ENCODE results near the gene LAMC2.

LAMC2 gene

GRCh38 chr1:183237046-183237445 is 51.0 kb downstream of the LAMC2 start:
- Histone ChIP-seq H2AFZ (ENCODE audit: low read depth) (no peak overlapping the region), H4K20me1 (ENCODE audit: insufficient read depth) (no peaks in the 10 kb centered on the region), H3K27me3 (ENCODE audit: insufficient read depth, low read depth) (no peaks in the 10 kb centered on the region), H3K36me3 (ENCODE audit: insufficient read depth) (no peaks in the 10 kb centered on the region), H3K4me3 (IDR thresholded peaks at IDR 0.05; ENCODE audit: insufficient read depth, low read depth, low read length) (no peak overlapping the region), H3K4me2 (no peak overlapping the region), H3K27ac (no peak overlapping the region), H3K79me2 (ENCODE audit: insufficient read depth, low read depth) (no peaks in the 10 kb centered on the region), H3K4me1 (ENCODE audit: low read depth, poor library complexity, severe bottlenecking) (no peaks in the 10 kb centered on the region), H3K9ac (no peak overlapping the region)
- no peak for TF ChIP-seq CTCF (conservative IDR thresholded peaks at IDR 0.05; ENCODE audit: low read depth, low read length)

GRCh38 chr1:183238071-183238470 is 52.0 kb downstream of the LAMC2 start:
- no peak for TF ChIP-seq CTCF (conservative IDR thresholded peaks at IDR 0.05; ENCODE audit: low read depth, low read length)
- Histone ChIP-seq H3K27ac (no peak overlapping the region), H3K9ac (no peak overlapping the region)

GRCh38 chr1:183239220-183239742 is 53.2 kb downstream of the LAMC2 start:
- Histone ChIP-seq H2AFZ (ENCODE audit: low read depth) (no peak overlapping the region), H3K27me3 (ENCODE audit: insufficient read depth, low read depth) (no peaks in the 10 kb centered on the region)

More at GRCh38 chr1:183238071-183238470, 52.0 kb downstream of the LAMC2 start:
- Histone ChIP-seq H3K79me2 (ENCODE audit: insufficient read depth, low read depth) (no peaks in the 10 kb centered on the region), H2AFZ (ENCODE audit: low read depth) (no peak overlapping the region), H3K4me3 (IDR thresholded peaks at IDR 0.05; ENCODE audit: insufficient read depth, low read depth, low read length) (no peak overlapping the region), H3K4me2 (no peak overlapping the region), H3K4me1 (ENCODE audit: low read depth, poor library complexity, severe bottlenecking) (no peaks in the 10 kb centered on the region), H3K36me3 (ENCODE audit: insufficient read depth) (no peaks in the 10 kb centered on the region), H4K20me1 (ENCODE audit: insufficient read depth) (no peaks in the 10 kb centered on the region), H3K27me3 (ENCODE audit: insufficient read depth, low read depth) (no peaks in the 10 kb centered on the region)

GRCh38 chr1:183239793-183240525 is 53.9 kb downstream of the LAMC2 start:
- no peaks in the 10 kb centered on the region for H3K27me3 ChIP-seq (ENCODE audit: insufficient read depth, low read depth)
- H3K36me3 ChIP-seq (ENCODE audit: insufficient read depth) = no peaks in the 10 kb centered on the region
- H3K4me3 ChIP-seq (IDR thresholded peaks at IDR 0.05; ENCODE audit: insufficient read depth, low read depth, low read length) = no peak overlapping the region
- no peaks in the 10 kb centered on the region for H4K20me1 ChIP-seq (ENCODE audit: insufficient read depth)
- H3K79me2 ChIP-seq (ENCODE audit: insufficient read depth, low read depth) = no peaks in the 10 kb centered on the region
- no peaks in the 10 kb centered on the region for H3K4me1 ChIP-seq (ENCODE audit: low read depth, poor library complexity, severe bottlenecking)
- H2AFZ ChIP-seq (ENCODE audit: low read depth) = no peak overlapping the region; the same call in 1 of the 2 replicates
- no peak for TF ChIP-seq CTCF (conservative IDR thresholded peaks at IDR 0.05; ENCODE audit: low read depth, low read length)
- H3K9ac ChIP-seq = no peak overlapping the region
- H3K4me2 ChIP-seq = no peak overlapping the region
- no peak overlapping the region for H3K27ac ChIP-seq

More at GRCh38 chr1:183239220-183239742, 53.2 kb downstream of the LAMC2 start:
- no peaks in the 10 kb centered on the region for H3K4me1 ChIP-seq (ENCODE audit: low read depth, poor library complexity, severe bottlenecking)
- no peak overlapping the region for H3K27ac ChIP-seq
- no peak for TF ChIP-seq CTCF (conservative IDR thresholded peaks at IDR 0.05; ENCODE audit: low read depth, low read length)
- no peak overlapping the region for H3K4me2 ChIP-seq
- H3K36me3 ChIP-seq (ENCODE audit: insufficient read depth) = no peaks in the 10 kb centered on the region
- no peak overlapping the region for H3K9ac ChIP-seq
- no peaks in the 10 kb centered on the region for H3K79me2 ChIP-seq (ENCODE audit: insufficient read depth, low read depth)
- no peaks in the 10 kb centered on the region for H4K20me1 ChIP-seq (ENCODE audit: insufficient read depth)
- no peak overlapping the region for H3K4me3 ChIP-seq (IDR thresholded peaks at IDR 0.05; ENCODE audit: insufficient read depth, low read depth, low read length)

All from KMS-11 (cell line).